SKM-1 treated with dmso at 0.1 percent for 144 hours (cell line): ENCODE measurements around the gene RBFOX2.
"Not testable (repeated sequence)": the region's sequence is repeated elsewhere in the genome, so short reads cannot be mapped to it uniquely, and the experiment has no call there.

Source experiments
- DNase-seq: peaks from one replicate; lab custom pipeline; 2025; ENCODE audit not compliant: unreplicated experiment; lab: John Stamatoyannopoulos, UW

Gene RBFOX2

DNA sequence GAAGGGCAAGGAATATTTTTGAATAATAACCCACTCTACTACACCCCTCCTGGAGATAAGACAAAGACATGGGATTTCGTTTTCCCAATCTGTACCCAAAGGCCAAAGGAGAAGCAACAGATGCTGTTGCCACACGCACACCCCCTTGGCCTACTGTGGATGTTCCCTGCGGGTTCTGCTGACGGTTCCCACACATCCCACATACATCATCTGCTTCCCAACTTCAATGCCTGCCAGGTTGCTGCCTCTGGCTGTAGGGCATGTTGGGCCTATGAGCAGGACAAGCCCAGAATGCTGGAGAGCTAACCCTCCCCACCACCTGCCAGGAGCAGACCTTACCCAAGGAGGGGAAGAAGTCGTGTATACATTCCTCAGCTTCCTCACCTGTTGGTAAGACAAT is 13.6 kb upstream of the RBFOX2 start:
- DNase-seq, result no peak

DNA sequence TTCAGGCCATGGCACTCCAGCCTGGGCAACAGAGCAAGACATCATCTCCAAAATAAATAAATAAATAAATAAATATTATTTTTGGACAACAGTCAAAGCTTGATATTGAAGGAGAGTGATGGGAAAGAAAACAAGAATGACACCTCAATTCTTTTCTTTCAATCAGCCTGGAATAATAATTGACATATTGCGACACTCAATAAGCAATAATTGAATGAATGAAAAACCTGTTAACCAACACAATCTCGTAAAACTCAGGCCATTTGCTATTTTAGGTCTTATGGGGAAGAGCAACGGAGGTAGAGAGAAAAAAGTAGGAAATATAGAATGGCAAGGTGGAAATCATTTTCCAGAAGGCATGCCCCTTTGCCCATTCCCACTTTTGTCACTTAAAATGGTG is 10.5 kb upstream of the RBFOX2 start:
- DNase-seq, result no peak

DNA sequence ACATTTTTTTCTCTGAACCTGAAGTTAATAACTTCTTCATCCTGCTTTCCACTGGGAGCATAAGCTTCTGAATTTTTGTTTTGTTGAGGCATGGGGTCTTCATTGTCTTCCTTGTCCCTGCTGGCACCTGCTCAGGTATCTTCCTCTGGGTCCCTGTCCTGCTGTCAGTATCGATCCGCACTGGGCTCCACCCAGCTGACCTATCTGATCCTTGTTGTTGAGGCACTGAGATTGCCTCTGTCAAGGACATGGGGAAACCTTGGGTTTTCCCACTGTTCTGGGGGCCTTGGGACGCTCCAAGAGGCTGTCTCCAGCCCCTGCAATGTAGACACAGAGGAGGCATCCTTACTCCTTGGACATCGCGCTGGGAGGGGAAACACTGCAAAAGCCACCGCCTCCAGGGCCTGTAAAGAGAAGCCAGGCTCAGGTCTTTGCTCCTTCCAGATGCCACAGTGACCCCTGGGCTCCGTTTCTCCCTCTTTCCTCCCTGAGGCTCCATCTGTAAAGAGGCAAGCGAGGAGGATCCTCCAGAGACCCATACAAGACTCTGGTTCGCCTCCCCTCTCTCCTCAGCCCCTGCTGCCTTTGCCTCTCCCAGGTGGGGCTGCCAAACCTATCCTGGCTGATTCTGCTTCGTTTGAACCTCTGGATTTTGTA is 8.6 kb upstream of the RBFOX2 start:
- no peak for DNase-seq

DNA sequence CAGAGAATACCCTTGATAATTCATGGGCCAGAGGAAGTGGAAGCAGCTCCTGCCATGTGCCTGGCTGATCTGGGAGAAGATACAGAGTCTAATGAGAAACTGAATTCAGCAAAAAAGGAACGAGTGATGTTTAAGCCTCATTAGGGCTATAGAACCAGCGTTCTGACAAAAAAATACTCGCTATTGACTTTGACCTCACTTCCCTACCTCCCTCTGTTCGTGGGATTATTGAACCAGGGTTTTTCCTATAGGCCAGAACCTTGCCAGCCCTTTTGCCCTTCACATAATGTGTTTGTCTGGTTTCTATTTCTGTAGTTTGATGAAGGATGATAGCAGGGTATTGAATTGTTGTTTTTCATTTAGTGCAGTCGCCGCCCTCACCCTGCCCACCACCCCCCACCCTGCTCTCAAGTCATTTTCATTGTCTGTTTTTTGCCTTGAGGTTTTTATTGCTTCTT is 7.6 kb upstream of the RBFOX2 start:
- DNase-seq, result no peak

DNA sequence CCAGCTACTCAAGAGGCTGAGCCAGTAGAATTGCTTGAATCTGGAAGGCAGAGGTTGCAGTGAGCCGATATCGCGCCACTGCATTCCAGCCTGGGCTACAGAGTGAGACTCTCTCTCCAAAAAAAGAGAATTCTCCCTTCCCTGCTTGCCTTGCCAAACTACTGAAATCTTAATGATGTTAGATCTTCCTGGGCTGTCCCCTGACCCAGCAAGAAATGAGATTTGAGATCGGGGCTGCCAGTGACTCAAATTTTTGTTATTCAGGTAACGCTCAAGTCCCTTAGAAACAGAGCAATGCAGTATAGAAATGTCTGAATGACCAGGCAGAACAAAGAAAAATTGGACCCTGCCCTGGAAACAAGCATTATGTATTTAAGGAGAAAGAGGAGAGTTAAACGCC is 4.0 kb upstream of the RBFOX2 start:
- DNase-seq, result no peak

DNA sequence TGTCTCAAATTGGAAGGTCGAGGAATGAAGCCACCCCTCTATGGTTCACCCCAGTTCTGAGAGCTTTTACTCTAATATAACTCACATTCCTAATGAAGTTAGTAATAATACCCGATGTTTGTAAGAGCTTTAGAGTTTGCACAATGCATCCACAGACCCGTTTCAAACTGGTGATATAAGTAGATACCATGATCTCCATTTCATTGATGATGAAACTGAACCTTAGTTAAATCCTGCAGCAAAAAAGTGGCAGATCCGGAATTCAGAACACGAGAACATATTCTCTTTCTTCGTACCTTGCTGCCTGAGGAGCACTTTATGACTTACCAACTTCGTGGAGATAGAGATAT is 757 bp upstream of the RBFOX2 start:
- DNase-seq, result no peak

DNA sequence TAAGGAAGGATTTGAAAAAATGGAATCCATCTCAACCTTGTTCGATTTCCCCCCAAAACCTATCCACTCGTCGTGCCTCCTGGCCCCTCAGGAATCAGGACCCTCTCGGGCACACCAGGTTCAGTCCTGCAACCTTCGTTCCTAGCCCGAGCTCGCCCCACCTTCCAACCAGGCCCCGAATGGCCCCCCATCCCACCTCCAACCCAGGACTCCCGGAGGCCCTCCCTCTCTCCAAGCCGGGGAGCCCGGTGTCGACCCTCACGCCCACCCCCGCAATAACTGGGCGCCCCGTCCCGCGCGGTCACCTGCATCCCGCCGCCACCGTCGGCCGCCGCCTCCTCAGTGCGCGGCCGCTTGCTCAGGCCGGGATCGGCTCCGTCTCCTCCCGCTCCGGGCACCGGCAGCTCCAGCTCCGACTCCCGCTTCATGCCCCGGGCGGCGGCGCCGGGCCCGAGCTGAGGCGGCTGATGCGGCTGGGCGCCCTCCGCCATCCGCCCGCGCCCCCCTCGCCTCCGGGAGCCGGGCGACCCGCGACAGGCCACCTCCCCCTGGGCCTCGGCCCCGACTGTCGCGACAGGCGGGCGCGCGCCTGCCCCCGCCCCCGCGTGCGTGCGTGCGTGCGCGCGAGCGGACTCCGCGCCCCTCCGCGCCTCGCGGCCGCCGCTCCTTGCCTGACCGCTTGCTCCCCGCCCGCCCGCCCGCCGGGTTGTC is 534 bp downstream of the RBFOX2 start:
- no peak for DNase-seq

DNA sequence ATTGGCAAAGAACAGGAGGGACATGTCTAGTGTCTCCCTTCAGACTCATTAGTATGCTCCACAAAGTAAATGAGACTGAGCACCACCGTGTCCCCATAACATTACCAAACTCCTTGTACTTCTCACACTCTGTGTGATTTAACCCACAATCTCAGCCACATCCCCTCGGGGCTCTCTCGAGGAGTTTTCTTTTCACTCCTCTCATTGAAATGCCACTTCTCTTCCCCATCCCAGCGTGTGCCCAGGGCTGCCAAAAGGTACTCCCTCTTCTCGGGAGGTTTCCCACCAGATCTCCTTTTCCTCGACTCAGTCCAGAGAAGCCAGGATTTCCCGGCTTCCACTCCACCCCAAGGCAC is 1.1 kb downstream of the RBFOX2 start:
- peak; percentile 14 for DNase-seq

DNA sequence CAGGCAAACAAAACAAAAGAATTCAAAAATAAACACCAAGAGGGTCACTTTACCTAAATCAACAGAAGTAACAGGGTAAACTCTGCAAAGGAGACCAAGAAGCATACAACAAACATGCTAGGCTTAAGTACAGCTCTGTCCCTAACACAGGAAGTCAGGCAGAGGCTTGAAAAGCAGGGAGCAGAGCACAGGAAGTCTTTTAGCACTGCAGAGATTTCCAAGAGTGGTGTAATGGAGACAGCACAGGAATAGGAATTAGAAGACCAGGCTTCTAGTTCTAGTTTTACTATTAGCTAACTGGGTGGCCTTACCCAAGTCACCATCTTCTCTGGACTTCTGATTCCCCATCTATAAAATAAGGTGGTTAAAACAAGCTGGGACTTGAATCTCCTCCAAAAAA is 1.9 kb downstream of the RBFOX2 start:
- no peak for DNase-seq

DNA sequence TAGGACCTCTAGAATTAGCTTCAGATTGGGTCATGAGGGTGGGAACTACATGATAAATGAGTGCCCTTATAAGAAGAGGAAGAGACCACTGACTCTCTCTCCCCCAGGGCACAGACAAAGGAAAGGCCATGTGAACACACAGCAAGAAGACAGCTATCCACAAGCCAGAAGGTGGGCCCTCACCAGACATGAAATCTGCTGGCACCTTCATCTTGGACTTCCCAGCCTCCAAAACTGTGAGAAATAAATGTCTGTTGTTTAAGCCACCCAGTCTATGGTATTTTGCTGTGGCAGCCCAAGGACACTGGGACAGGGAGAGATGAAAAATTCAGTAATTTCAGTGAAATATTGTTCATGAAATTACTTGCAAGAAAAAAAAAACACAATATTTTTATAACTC is 5.9 kb downstream of the RBFOX2 start:
- no peak for DNase-seq

DNA sequence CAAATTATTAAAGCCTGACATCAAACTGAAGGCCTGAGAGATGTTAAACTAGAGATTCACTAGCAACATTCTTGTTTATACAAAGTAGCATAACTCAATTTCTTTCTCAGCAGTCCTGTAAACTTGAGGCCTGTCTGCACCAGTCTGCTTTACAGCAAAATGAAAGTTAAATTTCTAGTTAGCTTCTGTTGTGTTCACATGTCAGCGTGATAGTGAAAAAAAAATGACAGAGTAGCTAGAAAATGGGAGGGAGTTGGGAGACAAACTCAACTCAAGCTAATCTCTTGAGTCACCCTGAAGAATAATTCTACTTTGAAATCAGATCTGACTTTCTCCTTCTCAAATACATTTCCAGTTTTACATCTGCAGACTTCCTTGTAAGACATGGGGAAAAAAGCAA is 6.5 kb downstream of the RBFOX2 start:
- no peak for DNase-seq

DNA sequence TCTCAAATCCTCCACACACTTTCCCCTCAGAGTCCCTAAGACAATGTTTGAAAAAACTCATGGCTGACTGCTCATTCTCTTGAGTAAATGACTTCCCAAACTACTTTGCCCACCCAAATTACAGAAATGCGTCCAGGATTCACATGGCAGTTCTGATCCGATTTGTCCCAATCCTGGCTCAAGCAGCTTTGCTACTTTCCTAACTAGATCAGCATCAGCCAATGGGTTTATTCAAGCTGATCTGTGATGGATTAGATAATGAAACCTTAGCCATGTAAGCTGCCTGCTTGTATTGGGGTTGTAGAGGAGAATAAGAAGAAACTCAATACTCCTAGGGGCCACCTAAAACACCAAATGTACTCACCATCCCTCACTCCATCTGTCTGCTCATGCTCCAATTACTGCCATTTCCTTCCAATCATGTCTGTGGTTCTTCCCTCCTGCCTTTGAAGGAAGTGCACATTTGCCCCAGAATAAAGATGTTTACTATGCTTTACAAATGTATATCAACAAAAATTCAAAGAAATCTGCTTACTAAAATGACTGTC is 6.9 kb downstream of the RBFOX2 start:
- DNase-seq, result no peak

DNA sequence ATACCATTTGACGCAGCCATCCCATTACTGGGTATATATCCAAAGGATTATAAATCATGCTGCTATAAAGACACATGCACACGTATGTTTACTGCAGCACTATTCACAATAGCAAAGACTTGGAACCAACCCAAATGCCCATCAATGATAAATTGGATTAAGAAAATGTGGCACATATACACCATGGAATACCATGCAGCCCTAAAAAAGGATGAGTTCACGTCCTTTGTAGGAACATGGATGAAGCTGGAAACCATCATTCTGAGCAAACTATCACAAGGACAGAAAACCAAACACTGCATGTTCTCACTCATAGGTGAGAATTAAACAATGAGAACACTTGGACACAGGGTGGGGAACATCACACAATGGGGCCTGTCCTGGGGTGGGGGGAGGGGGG is 7.8 kb downstream of the RBFOX2 start:
- not testable (repeated sequence) for DNase-seq

DNA sequence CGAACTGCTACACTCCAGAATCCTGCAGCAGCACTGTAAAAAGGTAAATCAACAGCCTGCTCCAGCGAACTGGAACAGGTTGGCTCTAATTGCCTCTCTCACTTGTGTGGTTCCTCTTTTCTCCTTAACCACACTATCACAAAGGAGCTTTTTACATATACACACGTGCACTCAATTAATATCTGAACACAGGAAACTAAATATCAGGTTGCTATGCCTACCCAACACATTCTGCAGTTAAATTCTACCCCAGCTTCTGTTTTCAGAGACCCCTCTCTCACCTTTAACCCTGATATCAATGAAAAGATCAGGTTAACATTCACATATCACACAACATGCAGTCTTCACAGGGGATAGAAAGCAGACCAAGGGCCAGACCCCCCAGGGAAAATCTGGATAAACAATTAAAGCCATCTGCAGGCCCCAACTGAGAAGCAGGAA is 11.0 kb downstream of the RBFOX2 start:
- DNase-seq, result peak; percentile 38

DNA sequence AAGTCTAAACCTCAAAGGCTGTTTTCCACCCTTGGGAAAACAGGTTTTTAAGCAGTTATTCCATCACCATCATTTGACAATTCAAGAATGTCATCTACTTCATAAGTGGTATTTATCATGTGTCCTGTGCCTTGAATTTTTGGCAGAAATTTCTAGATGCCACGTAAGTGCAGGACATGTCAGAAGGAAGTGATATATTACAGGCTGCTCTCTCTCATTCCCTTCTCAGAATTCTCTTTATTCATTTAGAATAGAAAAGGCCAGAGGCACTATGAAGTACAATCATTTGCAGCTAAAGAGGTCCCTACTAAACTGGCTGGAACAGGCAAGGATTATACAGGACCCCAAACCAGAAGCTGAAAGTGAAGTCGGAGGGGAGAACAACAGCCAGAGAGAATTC is 11.9 kb downstream of the RBFOX2 start:
- DNase-seq, result no peak

DNA sequence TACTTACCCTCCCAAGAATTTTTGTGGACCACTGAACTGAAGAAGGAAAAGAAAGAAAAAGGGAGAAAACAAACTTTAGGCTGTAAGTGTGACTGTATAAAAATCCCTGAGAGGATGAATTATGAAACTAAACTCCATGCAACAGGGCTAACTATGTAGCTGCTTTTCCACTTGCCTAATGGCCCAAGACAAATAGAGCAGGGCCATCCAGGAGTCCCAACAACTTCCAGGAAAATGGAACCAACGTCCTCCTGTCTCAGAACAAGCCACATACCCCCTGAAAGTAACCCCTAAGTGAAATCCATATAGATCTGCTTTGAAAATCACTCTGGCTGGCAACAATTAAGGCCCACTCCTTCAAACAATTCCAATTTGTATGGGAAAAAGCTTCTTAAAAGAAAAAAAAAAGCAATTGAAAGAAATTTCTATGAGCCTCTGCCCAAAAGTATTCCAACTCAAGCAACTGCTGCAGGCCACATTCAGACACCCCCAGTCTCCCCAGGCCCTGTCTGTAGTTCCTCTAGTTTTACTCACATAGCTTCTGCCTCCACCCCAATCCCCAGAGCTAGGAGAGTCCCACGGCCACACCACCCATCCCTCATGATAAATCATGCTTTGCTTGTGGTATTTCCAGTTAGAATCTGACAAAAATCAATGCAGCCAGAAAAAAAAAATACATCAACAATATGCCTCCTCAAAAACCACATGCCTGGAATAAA is 12.7 kb downstream of the RBFOX2 start:
- no peak for DNase-seq

DNA sequence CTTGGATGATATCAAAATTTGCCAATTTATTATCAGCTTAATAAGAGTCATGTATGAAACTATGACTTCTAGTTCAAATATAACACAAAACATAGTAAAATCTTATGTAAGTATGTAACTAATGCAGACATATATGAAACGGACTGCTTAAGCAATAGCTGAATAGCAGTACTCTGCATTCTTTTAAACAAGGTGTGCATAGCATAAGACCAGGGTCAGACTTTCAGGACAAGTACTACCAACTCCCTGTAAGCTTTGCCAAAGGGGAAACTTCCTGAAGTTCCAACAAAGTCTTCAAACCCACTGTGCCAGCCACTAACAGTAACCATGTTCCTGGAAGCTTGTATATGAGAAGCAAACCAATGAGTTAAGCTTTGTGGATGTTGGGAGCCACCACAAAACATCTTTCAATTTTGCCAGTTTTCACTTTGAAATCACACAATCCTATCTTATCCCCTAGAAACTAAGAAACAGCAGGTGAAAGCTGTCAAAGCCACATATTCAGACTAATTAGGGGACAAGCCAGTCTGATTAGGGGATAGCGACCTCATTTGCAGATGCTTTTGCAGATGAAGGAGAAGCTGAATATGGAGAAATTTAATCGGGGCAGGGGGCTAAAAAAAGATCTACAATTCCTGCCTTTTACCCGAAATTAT is 13.3 kb downstream of the RBFOX2 start:
- DNase-seq, result no peak

DNA sequence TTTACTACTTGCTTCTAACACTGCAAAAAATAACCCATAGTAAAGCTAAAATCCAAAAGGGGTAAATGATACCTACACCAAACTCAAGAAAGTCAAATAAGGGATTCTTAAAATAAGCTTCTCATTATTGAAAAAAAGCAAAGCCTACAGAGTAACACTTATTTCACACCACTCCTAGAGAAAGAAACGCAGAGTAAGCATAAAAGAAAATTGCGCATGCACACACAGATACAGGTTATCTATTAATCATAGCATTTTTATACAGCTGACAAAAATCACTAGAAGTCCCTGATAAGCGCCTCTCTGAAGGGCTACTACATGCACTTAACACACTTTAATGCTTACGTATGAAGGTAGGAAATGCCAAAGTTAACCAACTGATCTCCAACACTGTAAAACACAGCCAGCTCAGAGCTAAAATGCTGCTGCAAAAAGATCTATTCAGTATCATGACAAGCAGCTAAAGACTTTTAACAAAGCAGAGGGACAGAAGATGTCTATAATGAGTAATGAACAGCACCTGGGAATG is 14.0 kb downstream of the RBFOX2 start:
- DNase-seq, result no peak

DNA sequence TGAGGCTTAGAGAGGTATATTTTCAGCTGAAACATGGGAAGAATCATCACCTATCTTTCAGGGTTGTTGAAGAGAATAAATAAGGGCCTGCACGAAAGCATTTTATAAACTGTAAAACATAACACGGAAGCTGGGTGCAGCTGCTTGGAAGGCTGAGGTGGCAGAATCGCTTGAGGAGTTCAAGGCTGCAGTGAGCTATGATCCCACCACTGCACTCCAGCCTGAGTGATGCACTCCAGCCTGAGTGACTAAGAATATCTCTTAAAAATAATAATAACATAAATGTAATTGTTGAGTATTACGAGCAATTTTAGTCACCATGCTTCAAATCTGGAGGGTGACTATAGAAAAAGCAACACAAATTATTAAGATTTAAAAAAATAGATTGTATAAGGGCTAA is 16.3 kb downstream of the RBFOX2 start:
- DNase-seq, result no peak

DNA sequence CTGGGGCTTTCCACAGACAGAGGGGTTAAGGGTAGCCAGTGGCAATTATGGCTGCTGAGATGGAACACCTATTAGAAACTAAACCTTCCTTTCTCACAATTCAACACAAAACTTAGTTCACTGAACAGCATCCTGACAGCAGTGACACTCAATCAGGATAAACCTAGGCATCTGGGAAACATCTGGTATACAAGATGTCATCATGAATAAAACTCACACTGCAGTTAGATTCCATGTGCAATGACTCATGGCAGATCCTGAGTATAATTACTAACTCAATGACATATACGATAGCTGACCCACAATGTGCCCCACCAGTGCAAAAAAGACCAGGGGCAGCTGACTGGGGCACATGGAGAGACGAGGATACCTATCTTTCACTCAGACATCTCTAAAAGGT is 17.7 kb downstream of the RBFOX2 start:
- no peak for DNase-seq

DNA sequence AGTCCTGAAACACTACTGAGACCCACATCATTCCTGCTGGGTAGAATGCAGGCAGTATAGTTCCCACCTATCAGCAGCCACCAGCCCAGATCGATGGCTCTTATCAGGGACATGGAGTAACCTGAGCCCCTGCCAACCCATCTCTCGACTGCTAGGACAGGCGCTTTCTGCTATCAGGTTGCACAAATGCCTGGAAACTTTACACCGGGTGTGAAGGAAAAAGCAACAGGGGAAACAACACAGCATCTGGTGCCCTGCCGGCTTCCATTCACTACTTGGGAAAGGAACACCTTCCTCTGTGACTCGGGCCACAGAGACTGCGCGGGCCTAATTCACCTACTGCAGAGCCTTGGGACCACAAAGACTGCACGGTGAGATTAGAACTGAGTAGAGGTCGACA is 18.5 kb downstream of the RBFOX2 start:
- no peak for DNase-seq
